BE2C (cell line): ENCODE data around the gene LRRC7.

Experiments used
- DNase-seq: peaks from one replicate; pipeline ENCODE4 v3.0.0-alpha.2; 2020
- H3K27me3 ChIP-seq: fragments of 250-450 bp; sonication (Bioruptor Pico); 2 replicates; pipeline ENCODE4 v1.5.1; 2020; ENCODE audit warnings: mild to moderate bottlenecking
- H3K36me3 ChIP-seq: fragments of 250-450 bp; sonication (Bioruptor Pico); 2 replicates; pipeline ENCODE4 v1.5.1; 2020; ENCODE audit warnings: mild to moderate bottlenecking
- H3K4me1 ChIP-seq: fragments of 250-450 bp; sonication (Bioruptor Pico); 2 replicates; pipeline ENCODE4 v1.5.1; 2020
- H3K4me3 ChIP-seq: 2 replicates; pipeline ENCODE4 v1.5.1; 2011; ENCODE audit warnings: low read depth, low read length
- H3K9me3 ChIP-seq: fragments of 250-450 bp; sonication (Bioruptor Pico); 2 replicates; pipeline ENCODE4 v1.5.1; 2020
- TF ChIP-seq, protein P1 (sequence below): IDR thresholded peaks from 2 replicates; pipeline ENCODE4 v1.5.1; 2012; ENCODE audit warnings: mild to moderate bottlenecking, low read depth, low read length

Gene LRRC7

DNA sequence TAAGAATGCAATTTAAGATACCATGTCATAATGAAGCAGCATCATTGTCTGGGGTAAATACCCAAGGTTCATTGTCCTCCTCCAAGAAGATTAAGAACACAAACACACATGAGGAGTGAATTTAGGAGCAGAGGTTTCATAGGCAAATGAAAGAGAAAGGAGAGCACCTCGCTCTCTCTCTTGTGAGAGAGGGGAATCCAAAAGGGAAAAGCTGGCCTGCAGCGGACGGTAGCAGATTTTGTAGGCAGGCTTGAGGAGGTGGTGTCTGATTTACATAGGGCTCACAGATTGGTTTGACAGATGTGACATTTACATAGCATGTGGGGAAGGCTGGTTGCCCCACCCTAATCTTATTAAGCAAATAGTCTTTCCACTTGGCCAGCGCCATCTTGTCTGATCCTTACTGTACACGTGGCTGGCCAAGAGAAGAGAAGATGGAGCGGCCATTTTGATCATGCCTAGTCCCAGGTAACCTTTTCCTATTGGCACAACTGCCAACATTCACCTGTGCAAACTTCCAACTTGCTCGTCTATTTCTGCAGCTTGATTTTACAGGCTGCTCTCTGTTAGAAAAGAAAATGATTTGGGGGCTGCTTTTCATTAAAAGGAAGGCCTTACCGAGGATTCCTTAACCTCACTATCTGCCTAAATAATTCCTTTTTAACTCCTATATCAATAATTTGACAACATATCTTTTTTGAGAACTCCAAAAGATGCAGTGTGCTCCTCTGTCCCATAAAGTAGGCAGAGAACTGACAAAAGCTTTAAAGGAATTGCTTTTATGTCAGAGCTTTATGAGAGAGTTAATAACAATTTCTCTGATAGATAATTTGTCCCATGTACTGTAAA is 16.0 kb upstream of the LRRC7 start:
- Histone ChIP-seq H3K9me3 (no peaks in the 10 kb centered on the region), H3K4me1 (no peaks in the 10 kb centered on the region), H3K27me3 (no peaks in the 10 kb centered on the region), H3K36me3 (no peaks in the 10 kb centered on the region), H3K4me3 (peak overlapping the region; percentile 20; the same call in 1 of the 2 replicates)
- peak; percentile 65 for DNase-seq
- TF ChIP-seq, protein P1, sequence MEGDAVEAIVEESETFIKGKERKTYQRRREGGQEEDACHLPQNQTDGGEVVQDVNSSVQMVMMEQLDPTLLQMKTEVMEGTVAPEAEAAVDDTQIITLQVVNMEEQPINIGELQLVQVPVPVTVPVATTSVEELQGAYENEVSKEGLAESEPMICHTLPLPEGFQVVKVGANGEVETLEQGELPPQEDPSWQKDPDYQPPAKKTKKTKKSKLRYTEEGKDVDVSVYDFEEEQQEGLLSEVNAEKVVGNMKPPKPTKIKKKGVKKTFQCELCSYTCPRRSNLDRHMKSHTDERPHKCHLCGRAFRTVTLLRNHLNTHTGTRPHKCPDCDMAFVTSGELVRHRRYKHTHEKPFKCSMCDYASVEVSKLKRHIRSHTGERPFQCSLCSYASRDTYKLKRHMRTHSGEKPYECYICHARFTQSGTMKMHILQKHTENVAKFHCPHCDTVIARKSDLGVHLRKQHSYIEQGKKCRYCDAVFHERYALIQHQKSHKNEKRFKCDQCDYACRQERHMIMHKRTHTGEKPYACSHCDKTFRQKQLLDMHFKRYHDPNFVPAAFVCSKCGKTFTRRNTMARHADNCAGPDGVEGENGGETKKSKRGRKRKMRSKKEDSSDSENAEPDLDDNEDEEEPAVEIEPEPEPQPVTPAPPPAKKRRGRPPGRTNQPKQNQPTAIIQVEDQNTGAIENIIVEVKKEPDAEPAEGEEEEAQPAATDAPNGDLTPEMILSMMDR: no peak

DNA sequence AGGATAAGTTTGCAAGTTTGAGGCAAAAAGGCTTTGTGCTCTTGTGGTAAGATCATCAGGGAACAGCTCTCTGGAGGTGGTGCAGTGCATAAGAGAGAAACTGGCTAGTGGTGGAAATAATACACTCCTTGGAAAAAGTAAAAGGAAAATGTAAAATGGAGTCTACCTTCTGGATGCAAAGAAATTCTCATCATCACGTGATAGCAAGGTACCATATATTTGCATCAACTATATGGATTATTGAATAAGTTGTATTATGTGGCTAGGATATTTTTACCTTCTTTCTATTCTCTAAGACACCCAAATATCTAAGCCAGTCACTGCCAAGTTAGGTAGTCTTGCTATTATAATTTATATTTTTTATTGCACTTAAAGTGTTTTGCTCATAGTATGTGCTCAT is 14.0 kb upstream of the LRRC7 start:
- H3K9me3 ChIP-seq: no peaks in the 10 kb centered on the region
- no peaks in the 10 kb centered on the region for H3K4me1 ChIP-seq
- H3K4me3 ChIP-seq: no peak overlapping the region
- H3K36me3 ChIP-seq: no peaks in the 10 kb centered on the region
- no peak for DNase-seq
- no peaks in the 10 kb centered on the region for H3K27me3 ChIP-seq
- TF ChIP-seq, protein P1: no peak

DNA sequence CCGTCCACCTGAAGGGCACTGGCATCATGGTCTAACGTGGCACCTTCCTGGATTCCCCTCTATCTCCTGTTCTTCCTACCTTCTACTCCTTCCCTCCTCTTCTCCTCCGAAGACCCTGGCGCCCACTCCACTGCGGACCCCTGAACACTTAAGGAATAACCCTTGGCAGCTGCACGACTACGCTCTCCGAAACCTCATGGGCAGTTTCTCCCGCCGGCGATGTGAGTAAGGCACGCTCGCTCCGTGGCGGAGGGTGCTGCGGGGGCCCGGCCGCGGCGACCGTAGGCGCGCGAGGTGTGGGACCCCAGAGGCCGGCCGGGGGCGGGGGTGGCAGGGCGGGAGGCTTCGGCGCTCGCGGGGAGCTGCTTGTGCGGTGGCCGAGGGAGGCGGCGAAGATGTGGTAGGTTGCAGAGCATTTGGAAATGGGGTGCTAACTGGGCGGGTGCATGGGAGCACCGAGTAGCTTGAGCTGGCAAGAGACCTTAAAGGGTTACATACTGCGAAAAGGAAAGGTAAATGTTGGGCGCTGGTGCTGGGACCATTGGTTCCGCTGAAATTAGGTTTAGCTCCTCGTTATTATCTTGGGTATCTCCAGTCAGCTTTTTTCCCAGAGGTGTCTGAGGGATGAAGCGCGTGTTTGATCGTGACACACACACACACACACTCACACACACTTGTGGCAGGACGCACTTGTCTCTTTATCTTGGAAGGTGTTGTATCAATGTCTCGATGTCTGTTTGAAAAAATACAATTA is 876 bp downstream of the LRRC7 start:
- TF ChIP-seq, protein P1: no peak
- H3K36me3 ChIP-seq: no peaks in the 10 kb centered on the region
- no peaks in the 10 kb centered on the region for H3K9me3 ChIP-seq
- DNase-seq: peak; percentile 3
- peak overlapping the region; percentile 51 for H3K4me3 ChIP-seq
- H3K27me3 ChIP-seq: peaks cover 19% of the 10 kb centered on the region
- no peaks in the 10 kb centered on the region for H3K4me1 ChIP-seq

DNA sequence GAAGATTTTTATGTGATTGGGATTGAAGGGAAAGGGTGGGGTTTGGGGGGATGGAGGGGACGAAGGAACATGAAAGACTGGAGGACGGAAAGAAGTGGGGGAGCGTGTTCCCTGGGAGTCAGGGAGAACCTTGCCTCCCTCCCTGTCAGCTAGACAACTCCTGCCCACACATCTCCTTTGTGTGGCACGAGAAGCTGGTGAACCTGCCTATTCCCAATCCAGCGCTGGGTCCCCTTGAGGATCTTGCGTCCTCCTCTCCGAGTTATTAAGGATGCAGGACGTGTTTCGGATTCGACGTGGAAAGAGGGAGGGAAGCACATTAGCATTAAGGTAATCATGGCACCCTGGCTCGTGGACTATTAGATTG is 1.4 kb downstream of the LRRC7 start:
- no peaks in the 10 kb centered on the region for H3K36me3 ChIP-seq
- TF ChIP-seq, protein P1: no peak
- no peak overlapping the region for H3K4me3 ChIP-seq
- H3K27me3 ChIP-seq: peaks cover 19% of the 10 kb centered on the region
- H3K4me1 ChIP-seq: no peaks in the 10 kb centered on the region
- no peaks in the 10 kb centered on the region for H3K9me3 ChIP-seq
- DNase-seq: no peak

DNA sequence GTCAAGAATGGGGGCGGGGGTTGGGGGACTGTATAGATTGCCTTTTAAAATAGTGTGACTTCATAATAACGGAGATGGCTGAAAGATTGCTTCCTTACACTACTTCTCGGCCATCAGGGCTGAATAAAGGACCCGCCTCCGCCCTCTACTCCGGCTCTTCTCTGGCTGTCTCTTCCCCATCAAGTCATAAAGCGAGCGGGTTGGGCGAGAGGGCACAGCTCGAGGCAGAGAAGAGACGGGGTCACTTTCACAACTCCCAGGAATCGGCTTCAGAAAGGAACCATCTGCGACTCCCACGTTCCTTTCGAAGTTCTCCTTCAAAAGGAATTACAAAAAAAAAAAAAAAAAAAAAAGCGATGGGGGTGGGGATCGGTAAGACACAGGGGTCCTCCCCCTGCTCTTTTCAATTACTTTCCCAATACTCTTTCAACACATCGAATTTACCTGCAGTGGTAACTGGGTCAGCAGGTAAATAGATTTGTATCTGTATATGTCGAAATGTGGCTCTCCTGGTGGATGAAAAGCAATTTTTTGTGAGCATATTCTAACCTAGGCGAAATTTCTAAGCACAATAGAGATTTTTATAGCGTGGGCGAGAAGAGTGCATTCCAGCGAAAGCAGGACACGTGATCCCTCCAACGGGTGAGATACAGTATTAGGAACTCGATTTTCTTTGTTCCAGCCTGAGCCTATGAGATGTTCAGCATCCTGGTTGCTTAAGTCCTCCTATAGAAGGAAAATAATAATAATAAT is 2.0 kb downstream of the LRRC7 start:
- H3K4me3 ChIP-seq: no peak overlapping the region
- no peaks in the 10 kb centered on the region for H3K9me3 ChIP-seq
- TF ChIP-seq, protein P1: no peak
- H3K36me3 ChIP-seq: no peaks in the 10 kb centered on the region
- peaks cover 19% of the 10 kb centered on the region for H3K27me3 ChIP-seq
- no peak for DNase-seq
- H3K4me1 ChIP-seq: no peaks in the 10 kb centered on the region
